GM12874 (cell line): ENCODE measurements around the gene CPA4.

Experiments
- TF ChIP-seq, protein P1 (sequence below): IDR thresholded peaks from 2 replicates; pipeline ENCODE4 v1.5.1; 2011; ENCODE audit warnings: low read depth, mild to moderate bottlenecking, control low read depth, low read length, moderate library complexity; ENCODE audit not compliant: insufficient read depth

The CPA4 gene

DNA sequence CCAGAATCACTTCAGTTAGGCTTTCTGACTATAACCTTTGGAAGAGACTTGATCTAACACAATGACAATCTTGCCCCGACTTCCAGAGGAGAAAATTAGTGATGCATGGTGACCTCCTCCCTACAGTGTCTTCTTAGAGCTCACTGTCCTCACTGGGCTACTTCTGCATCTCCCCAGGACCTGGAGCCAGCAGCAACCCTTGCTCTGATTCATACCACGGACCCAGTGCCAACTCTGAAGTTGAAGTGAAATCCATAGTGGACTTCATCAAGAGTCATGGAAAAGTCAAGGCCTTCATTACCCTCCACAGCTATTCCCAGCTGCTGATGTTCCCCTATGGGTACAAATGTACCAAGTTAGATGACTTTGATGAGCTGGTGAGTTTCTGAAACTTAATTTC is 13.7 kb upstream of the CPA4 start:
- TF ChIP-seq, protein P1, sequence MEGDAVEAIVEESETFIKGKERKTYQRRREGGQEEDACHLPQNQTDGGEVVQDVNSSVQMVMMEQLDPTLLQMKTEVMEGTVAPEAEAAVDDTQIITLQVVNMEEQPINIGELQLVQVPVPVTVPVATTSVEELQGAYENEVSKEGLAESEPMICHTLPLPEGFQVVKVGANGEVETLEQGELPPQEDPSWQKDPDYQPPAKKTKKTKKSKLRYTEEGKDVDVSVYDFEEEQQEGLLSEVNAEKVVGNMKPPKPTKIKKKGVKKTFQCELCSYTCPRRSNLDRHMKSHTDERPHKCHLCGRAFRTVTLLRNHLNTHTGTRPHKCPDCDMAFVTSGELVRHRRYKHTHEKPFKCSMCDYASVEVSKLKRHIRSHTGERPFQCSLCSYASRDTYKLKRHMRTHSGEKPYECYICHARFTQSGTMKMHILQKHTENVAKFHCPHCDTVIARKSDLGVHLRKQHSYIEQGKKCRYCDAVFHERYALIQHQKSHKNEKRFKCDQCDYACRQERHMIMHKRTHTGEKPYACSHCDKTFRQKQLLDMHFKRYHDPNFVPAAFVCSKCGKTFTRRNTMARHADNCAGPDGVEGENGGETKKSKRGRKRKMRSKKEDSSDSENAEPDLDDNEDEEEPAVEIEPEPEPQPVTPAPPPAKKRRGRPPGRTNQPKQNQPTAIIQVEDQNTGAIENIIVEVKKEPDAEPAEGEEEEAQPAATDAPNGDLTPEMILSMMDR = no peak

DNA sequence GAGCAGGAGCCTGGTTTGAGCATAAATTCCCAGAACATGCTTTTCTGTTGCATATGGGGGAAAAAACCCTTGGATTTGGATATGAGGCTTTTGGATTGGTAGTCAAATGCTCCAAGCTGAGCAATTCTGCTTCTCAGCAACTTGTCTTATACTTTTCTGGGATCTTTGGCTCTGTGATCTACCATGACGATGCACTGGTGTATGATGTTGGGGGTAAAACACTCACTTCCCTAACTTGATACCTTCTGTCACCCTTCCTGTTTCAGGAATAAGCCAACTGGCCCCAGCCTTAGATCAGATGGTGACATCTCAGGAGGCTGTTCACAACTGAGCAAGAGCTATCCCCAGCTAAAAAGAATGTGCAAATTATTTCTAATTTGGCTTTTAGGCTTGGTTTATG is 13.1 kb upstream of the CPA4 start:
- TF ChIP-seq, protein P1 = no peak

DNA sequence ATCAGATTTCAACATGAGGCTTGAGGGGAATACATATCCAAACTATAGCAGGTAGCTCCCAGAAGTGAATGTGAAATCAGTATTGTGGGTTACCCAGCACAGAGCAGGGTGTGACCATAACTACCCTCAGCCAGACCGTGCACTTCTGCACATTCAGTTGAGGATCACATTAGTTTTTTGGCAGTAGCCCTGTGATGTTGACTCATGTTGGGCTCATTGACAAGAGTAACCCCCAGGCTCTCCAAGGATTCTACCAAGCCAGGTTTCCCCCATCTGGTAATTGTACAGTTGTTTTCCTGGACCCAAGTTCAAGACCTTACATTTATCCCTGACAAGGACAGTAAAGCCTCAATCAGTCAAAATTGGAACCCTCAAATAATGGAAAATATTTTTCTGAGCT is 11.7 kb upstream of the CPA4 start:
- TF ChIP-seq, protein P1 = no peak

DNA sequence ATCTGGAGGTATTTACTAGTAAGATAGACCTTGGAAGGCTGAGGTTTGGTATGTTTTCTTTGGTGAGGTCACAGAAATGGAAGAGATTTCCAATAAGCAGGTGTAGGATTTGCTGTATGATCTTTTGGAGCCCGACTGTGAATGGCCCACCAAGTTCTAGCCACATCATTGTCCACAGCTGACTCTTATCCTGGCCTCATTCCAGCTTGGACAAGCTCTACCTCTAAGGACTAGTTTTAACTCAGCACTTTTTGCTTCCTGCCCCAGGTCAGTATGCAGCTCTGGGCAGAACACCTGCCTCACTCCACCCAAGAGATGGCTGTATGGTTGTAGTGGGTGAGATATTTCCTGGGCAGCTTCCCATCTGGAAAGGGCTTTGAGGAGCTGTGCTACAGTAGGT is 6.1 kb upstream of the CPA4 start:
- TF ChIP-seq, protein P1 = no peak

DNA sequence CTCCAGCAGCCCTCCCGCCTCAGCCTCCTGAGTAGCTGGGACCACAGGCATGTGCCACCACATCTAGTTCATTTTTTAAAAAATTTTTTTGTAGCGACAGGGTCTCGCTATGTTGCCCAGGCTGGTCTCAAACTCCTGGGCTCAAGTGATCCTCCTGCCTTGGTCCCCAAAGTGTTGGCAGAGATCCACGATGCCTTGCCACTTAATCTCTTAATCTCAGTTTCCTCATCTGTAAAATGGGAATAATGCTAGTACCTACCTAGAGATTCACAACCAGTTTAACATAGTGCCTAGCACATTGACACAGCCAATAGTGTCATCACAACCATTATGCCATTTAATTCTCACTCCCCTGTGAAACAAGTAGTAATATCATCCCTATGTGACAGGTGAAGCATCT is 4.8 kb upstream of the CPA4 start:
- TF ChIP-seq, protein P1 = no peak

DNA sequence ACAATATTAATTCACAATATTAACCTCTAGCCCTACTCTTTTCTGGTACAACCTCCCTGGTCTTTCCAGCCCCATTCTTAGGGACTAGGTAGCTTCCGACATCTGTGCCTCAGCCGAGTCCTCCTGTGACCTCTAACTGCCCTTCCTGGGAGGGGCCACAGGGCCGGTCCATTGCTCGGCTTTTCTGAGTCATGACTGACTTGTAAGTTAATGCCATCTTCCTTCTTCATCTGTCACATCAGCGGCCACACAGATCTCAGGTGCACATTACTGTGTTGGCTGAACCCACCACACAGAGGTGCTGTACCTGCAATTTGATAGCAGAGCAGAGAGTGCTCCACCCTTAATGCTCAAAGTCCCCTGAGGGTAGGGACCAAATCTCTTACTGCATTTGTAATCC is 4.1 kb upstream of the CPA4 start:
- TF ChIP-seq, protein P1 = no peak

DNA sequence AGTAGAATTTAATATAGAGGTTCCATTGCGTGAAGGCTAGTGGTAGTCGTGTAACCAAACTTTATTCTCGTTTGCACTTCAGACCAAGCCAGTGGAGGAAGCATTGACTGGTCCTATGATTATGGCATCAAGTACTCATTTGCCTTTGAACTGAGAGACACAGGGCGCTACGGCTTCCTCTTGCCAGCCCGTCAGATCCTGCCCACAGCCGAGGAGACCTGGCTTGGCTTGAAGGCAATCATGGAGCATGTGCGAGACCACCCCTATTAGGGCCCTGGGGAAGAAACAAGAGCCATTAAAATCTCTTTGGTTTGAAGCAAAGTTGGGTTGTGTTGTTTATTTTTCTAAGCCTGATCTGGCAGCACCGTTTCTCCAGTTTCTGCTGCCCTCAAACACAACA is 3.5 kb upstream of the CPA4 start:
- TF ChIP-seq, protein P1 = no peak

DNA sequence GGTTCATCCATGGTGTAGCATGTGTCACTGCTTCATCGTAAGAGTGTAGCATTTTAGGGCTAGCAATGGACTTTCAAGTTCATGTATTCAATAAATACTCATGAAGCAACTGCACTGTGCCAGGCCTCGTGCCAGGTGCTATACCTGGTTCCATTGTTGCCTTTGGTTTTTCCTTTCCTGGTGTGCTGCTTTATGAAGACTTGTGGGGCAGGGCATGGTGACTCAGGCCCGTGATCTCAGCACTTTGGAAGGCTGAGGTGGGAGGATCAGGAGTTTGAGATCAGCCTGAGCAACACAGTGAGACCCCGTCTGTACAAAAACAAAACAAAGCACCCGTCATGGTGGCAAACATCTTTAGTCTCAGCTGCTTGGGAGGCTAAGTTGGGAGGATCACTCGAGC is 2.2 kb upstream of the CPA4 start:
- TF ChIP-seq, protein P1 = no peak
